NCI-H2171 (cell line): ENCODE measurements around the gene PDZD7.

Source experiments
- DNase-seq: peaks from one replicate; lab custom pipeline; 2025; lab: John Stamatoyannopoulos, UW

The PDZD7 gene

DNA sequence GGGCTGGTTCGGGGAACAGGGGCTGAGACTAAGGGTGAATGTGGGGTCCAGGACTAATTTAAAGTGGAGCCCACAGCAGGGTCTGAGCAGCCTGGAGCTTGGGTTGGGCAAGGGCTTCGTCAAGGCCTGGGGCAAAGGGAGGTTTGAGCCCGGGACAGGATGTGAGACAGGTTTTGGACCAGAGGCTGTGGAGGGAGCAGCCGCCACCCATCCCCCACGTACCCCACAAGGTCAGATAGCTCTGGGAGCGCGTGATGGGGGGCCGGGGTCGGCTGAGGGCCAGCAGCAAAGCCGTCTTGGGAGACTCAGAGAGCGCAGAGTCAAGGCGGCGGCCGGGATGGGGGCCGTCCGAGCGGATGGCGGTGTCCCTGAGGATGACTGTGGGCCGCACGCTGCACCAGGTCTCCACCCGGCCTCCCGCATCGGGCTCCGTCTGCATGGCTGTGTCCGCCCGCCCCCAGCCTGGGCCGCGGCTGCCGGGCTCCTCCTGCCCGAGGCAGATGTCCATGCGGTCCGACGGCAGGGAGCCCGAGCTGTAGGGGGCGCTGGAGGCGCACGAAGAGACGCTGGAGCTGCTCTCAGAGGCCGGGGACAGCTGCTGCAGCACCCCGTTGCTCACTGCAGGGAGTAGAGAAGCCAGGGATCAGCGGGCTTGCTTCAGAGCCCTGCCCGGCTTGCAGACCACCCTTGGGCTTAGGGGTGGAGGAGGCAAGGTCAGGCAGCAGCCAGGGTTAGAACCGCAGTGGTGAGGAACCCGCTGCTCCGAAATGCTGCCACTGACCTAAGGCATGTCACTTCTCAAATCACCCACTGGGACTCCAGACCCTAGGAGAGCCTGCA, 12.1 kb downstream of the PDZD7 start:
- DNase-seq = peak; percentile 37

DNA sequence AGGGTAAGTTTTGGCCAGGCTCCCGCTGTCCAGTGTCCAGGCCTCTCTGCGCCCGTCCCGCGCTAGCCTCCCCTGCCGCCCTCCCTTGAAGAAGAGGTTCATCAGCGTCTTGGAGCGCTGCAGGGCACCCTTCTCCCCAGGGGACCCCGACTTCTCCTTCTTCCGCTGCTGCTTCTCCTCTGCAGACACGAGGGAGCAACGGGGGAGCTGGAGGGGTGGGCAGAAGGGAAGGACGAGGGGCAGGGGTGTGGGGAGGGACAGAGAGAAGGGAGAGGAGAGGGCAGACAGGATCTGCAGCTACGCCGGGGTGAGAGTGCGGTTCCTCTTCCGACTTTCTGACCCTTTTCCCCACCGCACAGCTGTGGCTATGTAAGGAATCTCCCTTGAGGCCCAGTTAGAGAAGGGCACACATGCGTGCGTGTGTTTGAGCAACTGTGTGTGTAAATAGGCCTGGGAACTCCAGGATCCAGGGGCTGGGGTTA, 12.8 kb downstream of the PDZD7 start:
- no peak for DNase-seq

DNA sequence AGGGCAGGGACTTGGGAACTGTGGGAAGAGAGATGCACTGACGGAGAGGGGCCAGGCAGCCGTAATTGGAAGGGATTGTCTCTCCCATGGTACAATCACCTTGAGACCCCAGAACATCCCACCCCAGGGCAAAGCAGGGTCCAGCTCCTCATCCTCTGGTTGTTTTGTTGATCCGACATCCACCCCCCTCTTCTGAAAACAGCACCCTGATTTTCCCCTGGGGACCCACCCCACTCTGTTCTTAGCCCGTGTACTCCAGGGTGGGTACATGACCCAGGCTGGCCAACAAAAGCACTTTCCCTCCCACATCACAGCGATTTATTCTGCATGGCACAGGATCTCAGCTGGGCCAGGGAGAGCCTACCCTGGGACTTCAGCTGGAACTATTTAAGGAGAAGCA, 14.1 kb downstream of the PDZD7 start:
- DNase-seq = no peak

DNA sequence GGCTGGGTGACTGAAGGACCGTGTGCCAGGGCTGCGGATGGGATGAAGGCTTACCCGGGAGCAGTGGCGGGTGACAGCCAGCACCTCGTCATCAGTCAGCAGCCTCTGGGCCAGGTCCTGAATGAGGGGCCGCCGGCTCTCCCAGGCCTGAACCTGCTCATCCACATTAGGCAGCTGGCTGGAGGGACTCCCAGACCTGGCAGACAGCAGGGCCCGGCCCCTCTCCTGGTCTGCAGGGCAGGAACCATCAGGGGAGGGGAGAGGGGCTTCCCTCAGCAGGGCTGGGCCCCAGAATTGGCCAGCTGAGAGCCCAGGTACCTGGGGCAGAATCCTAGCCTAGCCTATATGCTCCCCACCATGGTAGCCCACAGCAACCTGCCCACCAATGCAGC, 15.4 kb downstream of the PDZD7 start:
- DNase-seq = no peak

DNA sequence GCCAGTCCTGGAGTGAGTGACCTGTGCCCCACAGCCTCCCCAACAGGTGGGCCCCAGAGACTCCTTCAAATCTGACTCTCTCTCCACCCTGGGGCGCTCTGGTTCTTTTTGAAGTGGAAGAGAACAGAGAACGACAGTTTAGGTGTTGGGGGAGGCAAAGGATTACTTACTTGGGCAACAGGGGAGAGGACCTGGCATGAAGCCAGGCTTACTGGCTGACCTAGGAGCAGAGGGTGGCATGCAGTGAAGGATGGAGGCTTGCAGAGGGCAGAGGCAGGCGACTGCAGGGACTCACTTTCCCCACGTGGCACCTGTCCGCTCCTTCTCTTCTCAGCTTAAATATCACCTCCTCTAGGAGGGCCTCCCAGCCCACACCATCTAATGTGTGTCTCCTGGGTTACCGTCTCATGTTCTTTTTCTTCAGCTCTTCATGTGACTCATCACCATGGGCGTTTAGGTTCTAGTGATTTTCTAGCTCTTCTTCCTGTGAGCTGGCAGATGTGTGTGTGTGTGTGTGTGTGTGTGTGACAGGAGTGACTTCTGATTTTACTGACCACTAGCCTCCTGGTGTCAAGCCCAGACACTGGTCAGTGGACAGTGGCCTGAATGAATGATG, 15.9 kb downstream of the PDZD7 start:
- no peak for DNase-seq

DNA sequence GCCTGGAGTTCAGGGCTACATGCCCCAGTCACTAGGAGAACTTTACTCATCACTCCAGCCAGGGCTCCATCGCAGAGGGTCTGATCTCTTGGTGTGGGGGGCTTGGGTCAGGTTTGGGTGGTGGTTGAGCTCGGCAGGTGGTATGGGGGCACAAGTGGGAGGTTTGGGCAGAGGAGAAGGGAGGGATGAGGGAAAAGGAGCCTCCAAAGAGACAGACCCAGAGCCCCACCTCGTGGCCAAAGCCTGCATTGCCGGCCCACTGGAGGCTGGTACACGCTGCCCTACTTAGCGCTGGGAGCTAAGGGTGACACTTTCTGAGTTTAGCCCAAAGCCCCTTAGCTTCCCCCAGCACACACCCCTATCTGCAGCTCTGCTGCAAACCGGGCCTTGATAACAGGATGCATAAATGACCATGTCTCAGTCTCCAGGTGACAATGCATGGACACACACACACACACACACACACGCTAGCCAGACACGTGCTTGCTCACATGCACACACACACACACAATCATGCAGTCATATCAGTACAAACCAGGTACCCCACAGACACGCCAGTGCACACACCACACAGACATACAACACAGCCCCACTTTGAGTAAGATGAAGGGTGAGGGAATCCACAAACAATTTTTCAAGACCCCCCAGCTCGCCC, 16.6 kb downstream of the PDZD7 start:
- no peak for DNase-seq

DNA sequence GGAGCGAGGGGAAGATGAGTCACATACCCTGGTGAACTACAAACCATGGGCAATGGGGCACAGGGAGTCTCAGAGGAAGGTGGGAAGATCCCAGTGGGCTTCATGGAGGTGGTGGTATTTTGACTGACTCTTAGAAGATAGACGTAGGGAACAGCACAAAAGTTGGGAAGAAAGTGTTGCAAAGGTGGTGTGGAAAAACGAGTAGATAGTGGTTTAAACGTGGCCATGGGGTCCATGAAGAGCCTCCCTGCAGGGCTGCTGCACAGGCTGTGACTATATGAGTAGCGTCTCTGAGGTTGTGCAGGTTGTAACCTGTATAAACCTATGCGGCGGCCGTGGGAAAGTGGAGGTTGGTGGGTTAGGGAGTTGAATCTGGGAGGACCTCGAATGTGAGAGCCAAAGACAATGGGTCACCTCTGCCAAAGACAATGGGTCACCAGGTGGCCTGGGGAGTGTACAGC, 17.5 kb downstream of the PDZD7 start:
- DNase-seq = no peak

DNA sequence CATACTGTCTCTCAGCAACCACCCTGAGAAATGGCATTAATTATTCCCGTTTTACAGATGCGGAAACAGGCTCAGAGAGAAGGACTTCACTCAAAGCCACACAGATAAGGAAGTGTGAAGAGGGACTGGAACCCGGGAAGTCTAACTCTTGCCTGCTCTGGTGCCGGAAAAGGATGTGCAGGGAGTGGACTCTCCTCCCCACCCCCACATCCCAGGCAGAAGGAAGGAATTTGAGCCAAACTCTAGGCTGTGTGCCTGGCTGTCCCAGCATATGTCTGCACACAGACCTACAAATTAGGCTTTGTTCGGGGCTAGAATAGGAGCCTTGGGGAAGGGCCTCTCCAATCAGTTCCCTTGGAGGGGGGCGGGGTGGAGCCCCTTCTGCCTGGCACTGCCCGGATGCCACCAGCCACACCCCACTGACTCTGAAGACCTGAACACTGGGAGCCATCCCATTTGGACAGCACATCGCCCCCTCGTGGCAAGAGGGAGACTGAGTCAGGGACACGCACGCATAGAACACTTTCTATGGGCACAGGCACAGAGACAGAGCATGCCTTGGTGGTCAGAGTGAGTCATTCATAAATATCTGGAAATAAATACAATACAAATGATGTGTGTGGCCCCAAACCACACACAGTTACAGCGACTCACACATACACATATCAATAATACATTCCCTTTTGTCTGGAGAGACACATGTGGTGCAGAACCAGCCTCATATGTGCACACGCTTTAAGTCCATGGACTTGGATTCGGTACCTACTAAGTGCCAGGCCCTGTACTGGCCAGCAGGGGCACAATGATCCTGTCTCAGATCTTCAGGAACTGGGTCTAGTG, 18.2 kb downstream of the PDZD7 start:
- DNase-seq = peak; percentile 31

DNA sequence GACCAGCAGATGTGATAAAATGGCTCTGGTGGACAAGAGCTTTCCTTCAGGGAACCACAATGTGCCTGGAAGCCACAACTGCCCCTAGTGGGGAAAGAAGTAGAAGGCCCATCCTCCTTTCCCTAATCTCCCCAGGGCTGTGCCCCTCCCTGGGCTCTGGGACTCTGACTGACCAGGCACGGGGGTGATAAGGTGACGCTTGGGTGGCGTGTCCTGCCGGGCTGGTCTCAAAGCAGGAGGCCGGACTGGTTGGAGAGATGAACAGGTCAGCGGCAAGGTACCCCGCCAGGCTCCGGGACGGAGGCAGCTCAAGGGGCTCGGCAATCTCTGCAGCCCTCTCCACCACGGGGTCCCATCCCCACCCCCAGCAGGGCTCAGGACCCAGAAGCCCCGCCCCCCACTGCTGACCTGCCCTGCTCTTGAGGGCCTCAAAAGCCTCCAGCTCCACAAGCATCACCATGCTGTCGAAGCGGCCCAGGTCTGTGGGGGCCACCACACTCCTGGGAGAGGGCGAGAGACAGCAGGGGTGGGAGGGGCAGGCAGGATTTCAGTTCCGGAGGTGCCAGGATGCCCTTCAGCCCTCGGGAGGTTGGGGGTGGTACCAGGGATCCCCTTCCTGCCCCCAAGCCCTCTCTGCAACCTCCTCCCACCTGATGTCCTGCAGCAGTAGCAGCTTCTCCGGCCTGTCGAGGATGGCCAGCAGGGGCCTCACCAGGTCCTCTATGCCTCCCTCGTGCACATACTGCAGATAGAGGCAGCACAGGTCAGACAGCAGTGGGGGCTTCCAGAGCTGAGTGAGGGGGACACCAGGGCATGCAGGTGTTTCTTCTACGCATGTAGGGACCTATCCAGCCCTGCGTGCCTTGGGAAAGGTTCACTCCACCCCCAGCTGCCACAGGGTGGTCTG, 19.2 kb downstream of the PDZD7 start:
- DNase-seq = no peak

DNA sequence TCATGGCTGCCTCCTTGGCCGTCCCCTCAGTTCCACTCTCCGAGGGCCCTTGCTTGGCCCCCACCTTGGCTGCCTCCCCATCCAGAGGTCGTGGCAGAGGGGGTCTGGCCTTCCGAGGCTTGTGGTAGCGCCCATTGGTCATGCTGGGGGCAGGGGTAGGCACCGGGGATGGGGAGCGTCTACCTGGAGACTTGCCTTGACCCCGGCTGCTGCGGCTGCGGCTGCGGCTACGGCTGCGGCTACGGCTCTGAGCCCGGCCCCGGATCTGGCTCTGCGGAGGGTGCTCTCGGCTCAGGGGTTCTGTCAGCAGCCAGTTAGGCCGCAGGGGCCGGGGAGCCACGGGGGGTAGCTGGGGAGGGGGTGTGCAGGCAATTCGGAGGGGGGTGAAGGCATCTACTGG, 20.6 kb downstream of the PDZD7 start:
- DNase-seq = no peak

DNA sequence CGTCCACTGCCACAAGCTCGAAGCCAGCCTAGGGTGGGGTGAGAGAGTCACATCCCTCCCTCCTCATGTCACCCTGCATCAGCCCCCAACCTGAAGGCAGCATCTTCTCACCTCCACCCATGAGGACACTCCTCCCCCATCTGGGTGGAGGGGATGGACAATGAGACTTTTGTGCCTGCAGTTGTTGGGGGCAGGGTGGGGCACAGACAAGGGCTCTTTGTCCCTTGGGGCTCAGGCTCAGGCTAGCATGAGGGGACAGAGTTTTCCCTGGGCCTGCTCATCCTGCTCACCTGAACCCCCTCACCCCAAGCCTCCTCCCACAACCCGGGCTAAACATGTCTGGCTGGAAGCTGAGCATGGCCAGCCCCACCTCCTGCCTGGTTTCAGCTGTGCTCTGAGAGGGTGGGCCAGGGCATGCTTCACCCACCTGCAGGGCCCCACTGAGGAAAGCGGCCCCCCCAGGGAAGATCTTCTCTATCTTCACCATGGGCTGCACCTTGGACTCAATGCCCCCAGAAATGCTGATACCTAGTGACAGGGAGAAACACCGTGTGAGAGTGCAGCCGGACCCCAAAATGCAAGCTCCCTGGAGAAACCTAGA, 22.0 kb downstream of the PDZD7 start:
- no peak for DNase-seq

DNA sequence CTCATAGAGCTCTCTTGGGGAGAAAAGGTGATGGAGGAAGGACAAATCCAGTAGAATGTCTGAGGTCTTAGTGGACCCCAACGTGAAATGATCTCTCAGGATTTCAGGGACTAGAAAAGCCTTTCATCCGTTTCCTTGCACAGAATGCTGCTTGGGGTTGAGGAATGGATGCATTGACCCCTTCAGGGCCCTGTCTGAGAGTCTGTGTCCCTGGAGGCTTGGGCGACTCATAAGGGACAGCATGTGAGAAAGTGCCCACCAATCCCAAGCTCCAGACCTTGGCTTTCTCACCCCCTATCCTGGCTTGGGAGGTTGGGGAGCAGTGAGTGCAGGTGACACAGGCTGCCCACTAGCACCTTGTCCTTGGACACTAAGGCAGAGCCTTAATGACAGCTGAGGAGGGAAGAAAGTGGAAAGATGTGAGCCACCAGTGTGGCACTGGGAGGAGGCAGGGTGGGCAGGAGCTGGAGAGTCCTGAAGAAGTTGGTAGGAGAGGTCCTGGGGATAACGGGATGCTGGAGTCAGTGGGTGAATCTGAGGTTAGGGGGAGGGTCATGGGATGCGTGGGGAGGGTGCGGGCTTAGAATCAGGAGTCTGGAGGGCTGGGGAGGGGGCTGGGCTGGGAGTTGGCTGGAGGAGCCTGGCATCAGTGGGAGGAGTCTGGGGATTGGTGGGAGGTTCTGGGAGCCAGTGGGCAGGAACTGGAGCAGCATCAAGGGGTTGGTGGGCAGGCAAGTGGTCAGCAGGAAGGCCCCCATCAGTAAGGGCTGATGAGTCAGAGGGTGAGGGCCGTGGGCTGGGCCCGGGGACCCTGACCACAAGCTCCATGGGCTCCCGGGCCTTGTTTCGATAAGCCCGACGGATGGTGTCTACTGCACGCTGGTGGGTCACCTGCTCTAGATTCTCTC, 22.8 kb downstream of the PDZD7 start:
- no peak for DNase-seq

DNA sequence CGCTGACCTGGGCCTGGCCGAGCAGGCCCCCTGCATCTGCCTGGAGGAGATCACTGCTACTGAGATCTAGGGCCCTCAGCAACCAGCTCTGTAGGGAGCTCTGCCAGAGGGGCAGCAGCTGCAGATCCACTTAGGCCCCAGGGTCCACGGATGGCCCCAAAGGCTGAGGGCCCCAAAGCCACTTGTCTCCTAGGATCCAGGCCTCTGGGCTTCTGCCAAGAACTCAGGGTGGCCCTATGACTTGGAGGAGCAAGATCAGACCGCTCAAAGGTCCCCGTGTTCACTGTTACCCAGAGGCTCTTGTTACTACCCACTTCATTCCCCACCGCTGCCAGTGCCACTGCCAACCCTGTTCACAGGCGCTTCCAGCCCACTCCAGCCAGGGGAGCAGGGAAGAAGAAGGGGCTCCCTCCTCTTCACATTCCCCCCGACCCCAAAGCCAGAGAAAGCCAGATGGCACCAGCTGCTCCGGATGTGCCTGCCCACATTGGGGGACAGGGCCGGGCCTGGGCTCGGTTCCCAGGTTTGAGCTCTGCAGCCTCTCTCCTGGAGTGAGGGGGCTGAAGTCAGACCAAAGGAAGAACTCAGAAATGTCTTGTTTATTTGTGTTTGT, 23.7 kb downstream of the PDZD7 start:
- no peak for DNase-seq

DNA sequence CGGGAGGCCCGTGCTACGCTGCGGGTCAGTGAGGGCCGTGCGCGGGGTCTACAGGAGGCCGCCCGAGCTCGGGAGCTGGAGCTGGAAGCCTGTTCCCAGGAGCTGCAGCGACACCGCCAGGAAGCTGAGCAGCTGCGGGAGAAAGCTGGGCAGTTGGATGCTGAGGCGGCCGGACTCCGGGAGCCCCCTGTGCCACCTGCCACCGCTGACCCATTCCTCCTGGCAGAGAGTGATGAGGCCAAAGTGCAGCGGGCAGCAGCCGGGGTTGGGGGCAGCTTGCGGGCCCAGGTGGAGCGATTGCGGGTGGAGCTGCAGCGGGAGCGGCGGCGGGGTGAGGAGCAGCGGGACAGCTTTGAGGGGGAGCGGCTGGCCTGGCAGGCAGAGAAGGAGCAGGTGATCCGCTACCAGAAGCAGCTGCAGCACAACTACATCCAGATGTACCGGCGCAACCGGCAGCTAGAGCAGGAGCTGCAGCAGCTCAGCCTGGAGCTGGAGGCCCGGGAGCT, 24.3 kb downstream of the PDZD7 start:
- DNase-seq = no peak

DNA sequence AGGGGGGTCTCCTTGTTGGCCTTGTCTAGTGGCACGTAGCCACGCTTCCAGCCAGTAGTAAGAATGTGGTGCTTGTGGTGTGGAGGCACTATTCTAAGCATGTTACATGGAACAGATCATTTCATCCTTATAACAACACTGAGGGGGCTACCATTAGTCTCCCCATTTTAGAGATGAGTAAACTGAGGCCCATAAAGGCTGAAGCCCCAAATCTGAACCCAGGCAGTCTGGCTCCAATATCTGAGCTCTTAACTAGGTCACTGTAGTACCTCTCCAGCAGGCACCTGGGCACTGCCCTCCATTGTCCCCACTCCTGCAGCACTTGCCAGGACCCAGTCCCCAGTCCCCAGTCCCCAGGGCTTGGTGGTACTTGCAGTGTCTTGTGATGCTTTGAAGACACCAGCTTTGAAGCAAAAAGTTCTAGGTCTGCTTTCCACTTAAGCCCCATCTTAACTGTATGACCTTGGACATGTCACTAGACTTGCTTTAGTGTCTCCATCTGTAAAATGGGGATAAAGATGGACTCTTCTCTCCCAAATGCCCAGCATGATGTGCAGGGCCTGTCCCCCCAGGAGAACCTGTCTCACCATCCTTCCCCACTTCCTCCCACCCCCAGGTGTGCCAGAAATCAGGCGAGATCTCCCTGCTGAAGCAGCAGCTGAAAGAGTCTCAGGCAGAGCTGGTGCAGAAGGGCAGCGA, 24.9 kb downstream of the PDZD7 start:
- no peak for DNase-seq

DNA sequence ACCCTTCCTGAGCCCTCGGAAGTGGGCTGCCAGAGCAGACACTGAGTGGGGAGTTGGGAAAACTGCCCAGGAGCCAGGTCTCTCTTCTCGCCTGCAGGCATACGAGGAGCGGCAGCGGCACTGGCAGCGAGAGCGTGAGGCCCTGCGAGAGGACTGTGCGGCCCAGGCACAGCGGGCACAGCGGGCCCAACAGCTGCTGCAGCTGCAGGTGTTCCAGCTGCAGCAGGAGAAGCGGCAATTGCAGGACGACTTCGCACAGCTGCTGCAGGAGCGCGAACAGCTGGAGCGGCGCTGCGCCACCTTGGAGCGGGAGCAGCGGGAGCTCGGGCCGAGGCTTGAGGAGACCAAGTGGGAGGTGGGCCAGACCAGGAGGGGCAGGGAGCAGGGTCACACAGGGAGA, 25.6 kb downstream of the PDZD7 start:
- no peak for DNase-seq

DNA sequence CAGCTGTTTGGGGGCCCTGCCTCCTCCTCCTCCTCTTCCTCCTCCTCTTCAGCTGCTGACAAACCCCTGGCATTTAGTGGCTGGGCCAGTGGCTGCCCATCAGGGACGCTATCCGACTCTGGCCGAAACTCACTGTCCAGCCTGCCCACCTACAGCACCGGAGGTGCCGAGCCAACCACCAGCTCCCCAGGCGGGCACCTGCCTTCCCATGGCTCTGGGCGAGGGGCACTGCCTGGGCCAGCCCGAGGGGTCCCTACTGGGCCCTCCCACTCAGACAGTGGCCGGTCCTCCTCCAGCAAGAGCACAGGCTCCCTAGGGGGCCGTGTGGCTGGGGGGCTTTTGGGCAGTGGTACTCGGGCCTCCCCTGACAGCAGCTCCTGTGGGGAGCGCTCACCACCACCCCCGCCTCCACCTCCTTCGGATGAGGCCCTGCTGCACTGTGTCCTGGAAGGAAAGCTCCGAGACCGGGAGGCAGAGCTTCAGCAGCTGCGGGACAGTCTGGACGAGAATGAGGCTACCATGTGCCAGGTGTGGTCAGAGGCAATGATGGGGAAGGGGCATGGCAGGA, 27.2 kb downstream of the PDZD7 start:
- DNase-seq = no peak

DNA sequence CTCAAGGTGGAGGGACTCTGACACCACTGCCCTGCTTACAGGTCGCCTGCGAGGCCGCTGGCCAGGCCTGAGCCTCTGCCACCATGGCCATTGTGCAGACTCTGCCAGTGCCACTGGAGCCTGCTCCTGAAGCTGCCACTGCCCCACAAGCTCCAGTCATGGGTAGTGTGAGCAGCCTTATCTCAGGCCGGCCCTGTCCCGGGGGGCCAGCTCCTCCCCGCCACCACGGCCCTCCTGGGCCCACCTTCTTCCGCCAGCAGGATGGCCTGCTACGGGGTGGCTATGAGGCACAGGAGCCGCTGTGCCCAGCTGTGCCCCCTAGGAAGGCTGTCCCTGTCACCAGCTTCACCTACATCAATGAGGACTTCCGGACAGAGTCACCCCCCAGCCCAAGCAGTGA, 28.5 kb downstream of the PDZD7 start:
- DNase-seq = no peak
